GM21528 (cell line): Measurements from ENCODE around the gene NLRP13.

ENCODE experiments used
- ATAC-seq: cut with Tn5 transposase; IDR thresholded peaks from one replicate; pipeline ENCODE4 v1.9.1; 2021; ENCODE audit warnings: mild to moderate bottlenecking, moderate library complexity; ENCODE audit not compliant: unreplicated experiment, low FRiP score

Gene NLRP13

GRCh38 chr19:55902080-55902751 is 29.9 kb downstream of the NLRP13 start:
- ATAC-seq: no peak

- no peak for ATAC-seq
Measured at GRCh38 chr19:55901369-55902079, 30.6 kb downstream of the NLRP13 start.

GRCh38 chr19:55898911-55899310 is 33.2 kb downstream of the NLRP13 start:
- no peak for ATAC-seq

- no peak for ATAC-seq
Measured at GRCh38 chr19:55882626-55883025, 49.5 kb downstream of the NLRP13 start.

- no peak for ATAC-seq
Measured at GRCh38 chr19:55877211-55877610, 54.9 kb downstream of the NLRP13 start.

- no peak for ATAC-seq
Measured at GRCh38 chr19:55870736-55871135, 61.4 kb downstream of the NLRP13 start.

- no peak for ATAC-seq
Measured at GRCh38 chr19:55867101-55867500, 65.0 kb downstream of the NLRP13 start.

GRCh38 chr19:55866521-55866920 is 65.6 kb downstream of the NLRP13 start:
- no peak for ATAC-seq

GRCh38 chr19:55858969-55859368 is 73.2 kb downstream of the NLRP13 start:
- ATAC-seq: no peak

- ATAC-seq: no peak
Measured at GRCh38 chr19:55858401-55858800, 73.7 kb downstream of the NLRP13 start.

GRCh38 chr19:55857974-55858373 is 74.2 kb downstream of the NLRP13 start:
- ATAC-seq: no peak

GRCh38 chr19:55857149-55857548 is 75.0 kb downstream of the NLRP13 start:
- ATAC-seq: no peak

GRCh38 chr19:55855160-55855559 is 77.0 kb downstream of the NLRP13 start:
- no peak for ATAC-seq
